ENCODE results near the gene MMP11. TPM values are rescaled to one million over a fixed set of nuclear protein-coding genes. Genes with fewer than 3 reads are reported as not detected.
A peak's percentile ranks its signal among the peaks of the same experiment; 100 is the strongest.

Gene MMP11
- total and polyA plus RNA-seq, 2 of the 4 experiments (the other 2 are of a cell fraction), result 2.2 to 6.0 TPM

GRCh38 chr22:23827351-23827995 is 54.8 kb downstream of the MMP11 start:
- peaks cover 26% of the 10 kb centered on the region for H3K9me1 ChIP-seq (ENCODE audit: insufficient read depth, low read length)
- H4K5ac ChIP-seq (ENCODE audit: low read depth, low read length), result no peak overlapping the region
- no peak overlapping the region for H3K4me2 ChIP-seq (ENCODE audit: low read depth, low read length)
- no peak overlapping the region for H4K91ac ChIP-seq (ENCODE audit: insufficient read depth, low read depth, low read length)
- no peak overlapping the region for H2BK120ac ChIP-seq (ENCODE audit: low read depth, low read length)
- DNase-seq, result no peak
- H2AFZ ChIP-seq (replicated peaks; ENCODE audit: low read length, poor library complexity), result no peak overlapping the region
- no peak overlapping the region for H3K23ac ChIP-seq (ENCODE audit: low read depth, low read length)
- H2BK20ac ChIP-seq (ENCODE audit: low read depth, low read length), result no peak overlapping the region
- H3K4me3 ChIP-seq (ENCODE audit: insufficient read depth, low read depth, low read length), result no peak overlapping the region
- POLR2A ChIA-PET (ENCODE audit: unreplicated experiment), result no interaction called here
- BruUV-seq (replicated peaks), result no TSS peak
- H2BK15ac ChIP-seq (ENCODE audit: low read depth, low read length), result no peak overlapping the region
- WGBS, 2 experiments (ENCODE audit: extremely low coverage in 2 of 2, insufficient read length in 1 of 2), result 95% methylated on average over 4 of the region's 11 CpGs; no CpG with 5 or more reads in 1 of the 2 experiments
- no peak overlapping the region for H3K56ac ChIP-seq (ENCODE audit: extremely low read depth, insufficient read depth, low read length)
- H2BK5ac ChIP-seq (ENCODE audit: low read depth, low read length, poor library complexity, severe bottlenecking), result no peak overlapping the region
- CTCF ChIA-PET, result no interaction called here
- H4K8ac ChIP-seq (ENCODE audit: low read depth in 2 of 2, low read length in 2 of 2), result no peak overlapping the region
- in situ Hi-C loops (cut with MboI; ENCODE audit: low sequenced_read_pairs), result no loop called here
- TF ChIP-seq BHLHE40 (IDR thresholded peaks at IDR 0.05; ENCODE audit: low read depth, low read length) (no peak), CHD1 (IDR thresholded peaks at IDR 0.05; ENCODE audit: low read depth, low read length) (no peak), MXI1 (IDR thresholded peaks at IDR 0.05; ENCODE audit: borderline replicate concordance, low read depth, low read length) (no peak), RCOR1 (IDR thresholded peaks at IDR 0.05; ENCODE audit: insufficient replicate concordance, low read length) (no peak), MAFK (IDR thresholded peaks at IDR 0.05; ENCODE audit: low read depth, low read length) (no peak), ELK1 (IDR thresholded peaks at IDR 0.05; ENCODE audit: borderline replicate concordance, low read depth, low read length) (no peak), NFE2L2 (IDR thresholded peaks at IDR 0.05; ENCODE audit: low read depth, low read length) (no peak), POLR2A (IDR thresholded peaks at IDR 0.05; ENCODE audit: low read depth, low read length) (no peak), RFX5 (IDR thresholded peaks at IDR 0.05; ENCODE audit: low read depth, low read length) (no peak)
- H3K4me1 ChIP-seq (ENCODE audit: control insufficient read depth, insufficient read depth, low read length), result peaks cover 12% of the 10 kb centered on the region
- peaks cover 3% of the 10 kb centered on the region; the same call in 1 of the 2 replicates for H3K9me3 ChIP-seq (ENCODE audit: control insufficient read depth, insufficient read depth, low read length)
- peaks cover 10 to 60% of the 10 kb centered on the region in 2 experiments for H3K79me1 ChIP-seq (ENCODE audit: low read depth in 1 of 2, low read length in 2 of 2)
- dilution Hi-C loops (cut with HindIII; ENCODE audit: low sequenced_read_pairs, unreplicated experiment), result no loop called here
- no peaks in the 10 kb centered on the region for H3K27me3 ChIP-seq (ENCODE audit: control insufficient read depth, insufficient read depth, low read length)
- intact Hi-C loops (cut with micrococcal nuclease), result no loop called here
- peaks cover 78% of the 10 kb centered on the region for H3K36me3 ChIP-seq (ENCODE audit: control insufficient read depth, insufficient read depth, low read length)
- ATAC-seq (ENCODE audit: low read depth), result no peak
- H3K9ac ChIP-seq (ENCODE audit: low read depth, low read length), result no peak overlapping the region
- H4K20me1 ChIP-seq (ENCODE audit: insufficient read depth, low read length), result peaks cover 27% of the 10 kb centered on the region
- H3K4ac ChIP-seq (ENCODE audit: low read depth, low read length), result no peak overlapping the region
- H3K14ac ChIP-seq (replicated peaks; ENCODE audit: low read depth, low read length), result no peak overlapping the region
- H3K18ac ChIP-seq (ENCODE audit: low read depth, low read length), result no peak overlapping the region
- H2AK9ac ChIP-seq (replicated peaks; ENCODE audit: low read depth, low read length, poor library complexity), result peak overlapping the region; percentile 59
- H2AK5ac ChIP-seq (ENCODE audit: low read depth, low read length), result no peak overlapping the region
- no peak overlapping the region for H3K27ac ChIP-seq (ENCODE audit: insufficient read depth, low read length)

All from IMR-90 (cell line).